Type B pancreatic cell (in vitro differentiated cells): Measurements from ENCODE around the gene DDR1. TPM values are rescaled to one million over a fixed set of nuclear protein-coding genes. Genes with fewer than 3 reads are reported as not detected.
"Not testable (repeated sequence)": the region's sequence is repeated elsewhere in the genome, so short reads cannot be mapped to it uniquely, and the experiment has no call there.

Experiments used
- DNase-seq: peaks from one replicate; pipeline ENCODE4 v3.0.0; 2021; ENCODE audit warnings: mixed read lengths; ENCODE audit not compliant: unreplicated experiment; ENCODE audit errors: extremely low spot score
- H3K27ac Mint-ChIP-seq: 2 replicates; pipeline ENCODE4 v1.8.0; 2021; ENCODE audit warnings: mild to moderate bottlenecking, mixed read lengths
- H3K27me3 Mint-ChIP-seq: 2 replicates; pipeline ENCODE4 v1.8.0; 2021; ENCODE audit warnings: mixed read lengths
- H3K36me3 Mint-ChIP-seq: 2 replicates; pipeline ENCODE4 v1.8.0; 2021; ENCODE audit warnings: mixed read lengths
- H3K4me1 Mint-ChIP-seq: one replicate; pipeline ENCODE4 v1.8.0; 2021; ENCODE audit warnings: mixed read lengths; ENCODE audit not compliant: unreplicated experiment
- H3K4me3 Mint-ChIP-seq: 2 replicates; pipeline ENCODE4 v1.8.0; 2021; ENCODE audit warnings: mild to moderate bottlenecking, mixed read lengths
- H3K9me3 Mint-ChIP-seq: 2 replicates; pipeline ENCODE4 v1.8.0; 2021; ENCODE audit warnings: mixed read lengths
- total RNA-seq: library from RNA; stranded (reverse); gene quantifications from 2 replicates; pipeline ENCODE4 v1.2.1, GENCODE V29; 2021; ENCODE audit warnings: low replicate concordance
- TF ChIP-seq, protein P1 (sequence below): fragments of 200-600 bp; sonication (generic); conservative IDR thresholded peaks from 2 replicates; pipeline ENCODE4 v1.5.0; 2021; ENCODE audit warnings: antibody characterized with exemption, mild to moderate bottlenecking

The DDR1 gene
- total RNA-seq, 1 donor from 2014 or later: 197 TPM

- TF ChIP-seq, protein P1, sequence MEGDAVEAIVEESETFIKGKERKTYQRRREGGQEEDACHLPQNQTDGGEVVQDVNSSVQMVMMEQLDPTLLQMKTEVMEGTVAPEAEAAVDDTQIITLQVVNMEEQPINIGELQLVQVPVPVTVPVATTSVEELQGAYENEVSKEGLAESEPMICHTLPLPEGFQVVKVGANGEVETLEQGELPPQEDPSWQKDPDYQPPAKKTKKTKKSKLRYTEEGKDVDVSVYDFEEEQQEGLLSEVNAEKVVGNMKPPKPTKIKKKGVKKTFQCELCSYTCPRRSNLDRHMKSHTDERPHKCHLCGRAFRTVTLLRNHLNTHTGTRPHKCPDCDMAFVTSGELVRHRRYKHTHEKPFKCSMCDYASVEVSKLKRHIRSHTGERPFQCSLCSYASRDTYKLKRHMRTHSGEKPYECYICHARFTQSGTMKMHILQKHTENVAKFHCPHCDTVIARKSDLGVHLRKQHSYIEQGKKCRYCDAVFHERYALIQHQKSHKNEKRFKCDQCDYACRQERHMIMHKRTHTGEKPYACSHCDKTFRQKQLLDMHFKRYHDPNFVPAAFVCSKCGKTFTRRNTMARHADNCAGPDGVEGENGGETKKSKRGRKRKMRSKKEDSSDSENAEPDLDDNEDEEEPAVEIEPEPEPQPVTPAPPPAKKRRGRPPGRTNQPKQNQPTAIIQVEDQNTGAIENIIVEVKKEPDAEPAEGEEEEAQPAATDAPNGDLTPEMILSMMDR: no peak
- no peaks in the 10 kb centered on the region for H3K9me3 Mint-ChIP-seq
- peaks cover 28% of the 10 kb centered on the region for H3K4me1 Mint-ChIP-seq
- H3K36me3 Mint-ChIP-seq: no peaks in the 10 kb centered on the region
- no peak overlapping the region for H3K27ac Mint-ChIP-seq
- no peaks in the 10 kb centered on the region for H3K27me3 Mint-ChIP-seq
- no peak for DNase-seq
- H3K4me3 Mint-ChIP-seq: no peak overlapping the region
These were observed 28.8 kb upstream of the DDR1 start for GRCh38 chr6:30855429-30856075.

DNA sequence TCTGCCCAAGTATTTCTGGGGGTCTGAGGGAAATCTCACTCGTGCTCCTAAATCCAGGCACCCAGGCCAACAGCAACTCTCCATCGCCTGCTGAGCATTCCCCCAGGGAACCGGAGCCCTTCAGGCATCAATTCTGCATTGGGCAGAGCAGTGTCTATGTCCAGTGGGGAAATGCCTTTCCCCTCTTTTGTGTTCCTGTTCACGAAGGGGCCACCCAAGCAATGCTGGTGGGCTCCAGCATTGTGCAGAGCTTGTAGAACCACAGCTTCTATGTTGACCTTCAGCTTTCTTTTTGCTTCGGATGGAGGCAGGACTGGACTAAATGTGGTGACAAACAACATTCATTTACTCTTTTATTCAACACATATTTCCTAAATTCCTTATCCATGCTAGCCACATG, 27.2 kb upstream of the DDR1 start:
- H3K9me3 Mint-ChIP-seq: peaks cover 5% of the 10 kb centered on the region
- DNase-seq: no peak
- peaks cover 28% of the 10 kb centered on the region for H3K4me1 Mint-ChIP-seq
- TF ChIP-seq, protein P1: no peak
- no peak overlapping the region for H3K4me3 Mint-ChIP-seq
- no peaks in the 10 kb centered on the region for H3K36me3 Mint-ChIP-seq
- no peaks in the 10 kb centered on the region for H3K27me3 Mint-ChIP-seq
- peak overlapping the region; percentile 37 for H3K27ac Mint-ChIP-seq

DNA sequence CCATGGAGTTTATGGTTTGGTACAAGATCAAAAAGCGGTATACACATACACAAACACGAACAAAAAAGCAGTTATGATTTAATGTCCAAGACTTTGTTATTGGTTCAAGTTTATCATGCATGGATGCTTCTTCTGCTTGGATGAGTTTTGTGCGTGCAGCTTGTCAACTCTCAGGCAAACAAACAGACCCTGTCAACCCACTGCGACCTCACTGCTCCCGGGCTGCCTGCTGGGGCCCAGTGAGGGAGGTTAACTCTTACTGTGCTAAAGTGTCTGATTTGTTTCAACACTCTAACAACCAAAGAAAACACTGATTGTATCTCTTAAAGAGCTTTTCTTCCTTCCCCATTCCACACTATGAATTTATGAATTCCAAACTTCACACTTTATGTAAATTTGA, 26.8 kb upstream of the DDR1 start:
- TF ChIP-seq, protein P1: no peak
- no peaks in the 10 kb centered on the region for H3K36me3 Mint-ChIP-seq
- peaks cover 28% of the 10 kb centered on the region for H3K4me1 Mint-ChIP-seq
- DNase-seq: no peak
- peak overlapping the region; percentile 37 for H3K27ac Mint-ChIP-seq
- no peaks in the 10 kb centered on the region for H3K27me3 Mint-ChIP-seq
- H3K4me3 Mint-ChIP-seq: no peak overlapping the region
- H3K9me3 Mint-ChIP-seq: peaks cover 5% of the 10 kb centered on the region

GRCh38 chr6:30859726-30860125, 24.6 kb upstream of the DDR1 start:
- H3K36me3 Mint-ChIP-seq, H3K4me3 Mint-ChIP-seq, H3K27me3 Mint-ChIP-seq, DNase-seq, H3K9me3 Mint-ChIP-seq, H3K27ac Mint-ChIP-seq: not testable (repeated sequence)
- H3K4me1 Mint-ChIP-seq: peaks cover 24% of the 10 kb centered on the region

GRCh38 chr6:30861257-30862048, 22.9 kb upstream of the DDR1 start:
- H3K36me3 Mint-ChIP-seq: no peaks in the 10 kb centered on the region
- DNase-seq: no peak
- TF ChIP-seq, protein P1: no peak
- H3K9me3 Mint-ChIP-seq: peaks cover 5% of the 10 kb centered on the region
- H3K4me1 Mint-ChIP-seq: peaks cover 13% of the 10 kb centered on the region
- no peaks in the 10 kb centered on the region for H3K27me3 Mint-ChIP-seq
- no peak overlapping the region for H3K4me3 Mint-ChIP-seq
- H3K27ac Mint-ChIP-seq: no peak overlapping the region

DNA sequence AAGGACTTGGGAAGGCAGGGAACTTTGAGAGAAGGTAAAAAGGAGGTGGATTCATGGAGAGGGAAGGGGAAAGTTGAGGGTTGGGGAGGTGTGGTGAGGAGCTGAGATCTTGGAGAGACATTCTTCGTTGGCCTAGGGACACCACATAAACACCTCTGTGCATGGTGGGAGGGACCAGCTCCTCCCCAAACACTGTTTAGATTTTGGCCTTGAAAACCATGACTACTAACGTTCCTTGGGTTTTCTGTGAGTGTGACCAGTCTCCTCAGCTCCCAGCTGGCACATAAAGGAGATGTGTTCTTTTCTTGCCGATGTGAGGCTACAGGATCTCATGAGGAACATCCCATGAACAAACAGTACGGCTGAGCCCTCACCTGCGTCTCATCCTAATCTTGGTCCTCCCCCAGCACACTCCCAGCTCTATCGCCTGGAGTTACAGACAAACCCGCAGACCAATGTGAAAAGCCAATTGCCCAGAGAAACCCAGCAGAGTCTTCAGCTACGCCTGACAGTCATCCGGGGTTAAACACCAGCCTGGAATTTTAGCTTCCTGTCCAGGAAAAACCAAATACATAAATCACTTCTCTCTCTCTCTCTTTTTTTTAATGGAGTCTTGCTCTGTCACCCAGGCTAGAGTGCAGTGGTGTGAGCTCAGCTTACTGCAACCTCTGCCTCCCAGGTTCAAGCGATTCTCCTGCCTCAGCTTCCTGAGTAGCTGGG, 22.0 kb upstream of the DDR1 start:
- Mint-ChIP-seq H3K36me3 (no peaks in the 10 kb centered on the region), H3K4me3 (no peak overlapping the region), H3K27me3 (no peaks in the 10 kb centered on the region), H3K4me1 (peaks cover 6% of the 10 kb centered on the region), H3K9me3 (peaks cover 5% of the 10 kb centered on the region), H3K27ac (peak overlapping the region; percentile 67)
- TF ChIP-seq, protein P1: no peak
- DNase-seq: no peak
